HEK293T (cell line): ENCODE results near the gene LCP1.

Experiments used
- ARNT ChIP-seq: fragments of 450-650 bp; IDR thresholded peaks from 2 replicates; pipeline ENCODE4 v1.6.1; 2017; ENCODE audit warnings: mild to moderate bottlenecking
- HDGF ChIP-seq: fragments of 450-650 bp; IDR thresholded peaks from 2 replicates; pipeline ENCODE4 v1.6.1; 2017; ENCODE audit warnings: antibody characterized with exemption, borderline replicate concordance
- LEF1 ChIP-seq: fragments of 450-650 bp; IDR thresholded peaks from 2 replicates; pipeline ENCODE4 v1.6.1; 2017; ENCODE audit warnings: mild to moderate bottlenecking, borderline replicate concordance
- SP1 ChIP-seq: fragments of 450-650 bp; IDR thresholded peaks from 2 replicates; pipeline ENCODE4 v1.6.1; 2017
- SUZ12 ChIP-seq: fragments of 450-650 bp; IDR thresholded peaks from 2 replicates; pipeline ENCODE4 v1.6.1; 2016; ENCODE audit warnings: mild to moderate bottlenecking
- TARDBP ChIP-seq: fragments of 450-650 bp; IDR thresholded peaks from 2 replicates; pipeline ENCODE4 v1.6.1; 2016

DNA sequence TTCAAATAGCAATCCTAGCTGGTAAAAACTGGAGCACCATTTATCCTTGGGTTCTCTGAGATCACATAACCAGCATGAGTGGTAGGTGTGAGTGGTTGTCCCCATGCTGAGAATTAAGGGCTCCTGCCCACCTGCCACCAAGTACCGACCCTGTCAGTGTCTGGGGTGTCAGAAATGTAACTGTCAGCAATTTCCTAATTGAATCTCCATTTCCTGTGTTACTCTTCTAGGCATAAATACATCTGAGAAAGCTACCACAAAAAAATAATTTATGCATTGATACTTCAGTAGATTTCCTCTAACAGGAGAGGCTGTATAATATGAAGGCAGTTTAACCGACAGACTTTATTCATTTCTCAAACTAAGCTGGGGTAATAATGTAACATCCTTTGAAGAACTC is 102.2 kb downstream of the LCP1 start:
- no peak for TF ChIP-seq SP1
- no peak for TF ChIP-seq LEF1
- TF ChIP-seq HDGF: no peak
- TF ChIP-seq TARDBP: no peak
- TF ChIP-seq SUZ12: no peak
- TF ChIP-seq ARNT: no peak
